Retinal pigment epithelial cell (primary cell): ENCODE data around the gene TGM2.

ENCODE experiments used
- DNase-seq: peaks from one replicate; pipeline ENCODE4 v3.0.0-alpha.2; 2010; ENCODE audit warnings: low read depth
- H3K4me3 ChIP-seq: 2 replicates; pipeline ENCODE4 v1.5.1; 2011; ENCODE audit warnings: mild to moderate bottlenecking, low read length, control low read depth, moderate library complexity
- TF ChIP-seq, protein P1 (sequence below): conservative IDR thresholded peaks from 2 replicates; pipeline ENCODE4 v1.5.1; 2011; ENCODE audit warnings: low read depth, low read length, control low read depth, inconsistent platforms

Gene TGM2

DNA sequence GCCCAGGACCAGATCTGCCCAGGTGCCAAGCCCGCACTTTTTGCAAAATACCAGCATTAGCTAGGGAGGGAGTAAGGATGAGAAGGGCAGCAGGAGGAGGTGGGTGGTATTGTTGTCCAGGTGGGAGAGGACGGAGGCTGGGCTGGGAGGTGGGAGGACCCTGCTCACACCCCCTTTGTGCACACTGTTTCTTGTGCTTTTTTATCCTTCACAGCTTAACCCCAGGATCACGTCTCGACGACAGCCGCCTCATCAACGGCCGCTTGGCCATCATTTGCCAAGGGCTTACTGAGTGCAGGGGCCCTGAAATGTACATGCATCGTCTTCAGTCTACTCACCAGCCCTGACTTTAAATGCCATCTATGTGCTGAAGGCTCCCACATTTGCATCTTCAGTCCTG lies 12.1 kb upstream of the TGM2 start:
- TF ChIP-seq, protein P1, sequence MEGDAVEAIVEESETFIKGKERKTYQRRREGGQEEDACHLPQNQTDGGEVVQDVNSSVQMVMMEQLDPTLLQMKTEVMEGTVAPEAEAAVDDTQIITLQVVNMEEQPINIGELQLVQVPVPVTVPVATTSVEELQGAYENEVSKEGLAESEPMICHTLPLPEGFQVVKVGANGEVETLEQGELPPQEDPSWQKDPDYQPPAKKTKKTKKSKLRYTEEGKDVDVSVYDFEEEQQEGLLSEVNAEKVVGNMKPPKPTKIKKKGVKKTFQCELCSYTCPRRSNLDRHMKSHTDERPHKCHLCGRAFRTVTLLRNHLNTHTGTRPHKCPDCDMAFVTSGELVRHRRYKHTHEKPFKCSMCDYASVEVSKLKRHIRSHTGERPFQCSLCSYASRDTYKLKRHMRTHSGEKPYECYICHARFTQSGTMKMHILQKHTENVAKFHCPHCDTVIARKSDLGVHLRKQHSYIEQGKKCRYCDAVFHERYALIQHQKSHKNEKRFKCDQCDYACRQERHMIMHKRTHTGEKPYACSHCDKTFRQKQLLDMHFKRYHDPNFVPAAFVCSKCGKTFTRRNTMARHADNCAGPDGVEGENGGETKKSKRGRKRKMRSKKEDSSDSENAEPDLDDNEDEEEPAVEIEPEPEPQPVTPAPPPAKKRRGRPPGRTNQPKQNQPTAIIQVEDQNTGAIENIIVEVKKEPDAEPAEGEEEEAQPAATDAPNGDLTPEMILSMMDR, result no peak
- no peak for DNase-seq
- H3K4me3 ChIP-seq, result no peak overlapping the region

DNA sequence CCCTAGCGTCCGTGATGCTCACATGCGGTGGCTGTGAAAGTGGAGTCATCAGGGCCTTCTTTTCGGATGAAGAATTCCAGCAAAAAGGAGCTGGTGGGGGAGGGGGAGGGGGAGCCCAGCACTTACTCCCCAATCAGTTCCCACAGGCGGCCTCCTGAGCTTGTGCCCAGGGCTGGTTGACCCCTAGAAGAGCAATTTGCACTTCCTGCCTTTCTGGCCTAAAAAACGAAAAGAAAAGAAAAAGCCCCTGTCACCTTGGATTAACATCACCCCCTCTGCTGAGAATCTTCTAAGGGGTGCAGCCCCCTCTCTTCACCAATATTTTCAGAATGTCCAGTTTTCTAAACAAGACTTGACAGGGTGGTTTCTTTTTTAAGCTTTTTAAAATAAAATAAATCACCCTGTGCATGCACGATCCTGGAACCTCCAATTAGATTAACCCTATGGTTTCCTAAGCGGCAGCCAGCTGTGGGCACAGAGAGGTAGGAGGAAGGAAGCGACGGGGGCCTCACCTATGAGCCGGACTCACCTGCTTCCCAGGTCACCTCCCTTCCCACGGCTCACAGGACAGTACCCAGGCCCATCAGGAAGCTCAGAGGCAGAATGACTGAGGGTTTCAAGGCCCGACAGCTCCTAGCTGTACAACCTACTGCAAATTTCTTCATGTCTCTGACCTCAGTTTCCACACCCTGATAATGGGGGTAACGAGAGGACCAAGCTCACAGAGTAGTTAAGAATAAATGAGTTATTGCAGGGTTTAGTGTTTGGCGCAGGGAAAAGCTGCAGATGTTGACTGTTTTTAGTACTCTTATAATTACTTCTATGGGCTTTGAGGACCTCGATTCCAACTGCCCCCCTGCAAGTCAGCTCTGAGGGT lies 10.5 kb upstream of the TGM2 start:
- H3K4me3 ChIP-seq, result no peak overlapping the region
- TF ChIP-seq, protein P1, result peak; percentile 27
- DNase-seq, result no peak

DNA sequence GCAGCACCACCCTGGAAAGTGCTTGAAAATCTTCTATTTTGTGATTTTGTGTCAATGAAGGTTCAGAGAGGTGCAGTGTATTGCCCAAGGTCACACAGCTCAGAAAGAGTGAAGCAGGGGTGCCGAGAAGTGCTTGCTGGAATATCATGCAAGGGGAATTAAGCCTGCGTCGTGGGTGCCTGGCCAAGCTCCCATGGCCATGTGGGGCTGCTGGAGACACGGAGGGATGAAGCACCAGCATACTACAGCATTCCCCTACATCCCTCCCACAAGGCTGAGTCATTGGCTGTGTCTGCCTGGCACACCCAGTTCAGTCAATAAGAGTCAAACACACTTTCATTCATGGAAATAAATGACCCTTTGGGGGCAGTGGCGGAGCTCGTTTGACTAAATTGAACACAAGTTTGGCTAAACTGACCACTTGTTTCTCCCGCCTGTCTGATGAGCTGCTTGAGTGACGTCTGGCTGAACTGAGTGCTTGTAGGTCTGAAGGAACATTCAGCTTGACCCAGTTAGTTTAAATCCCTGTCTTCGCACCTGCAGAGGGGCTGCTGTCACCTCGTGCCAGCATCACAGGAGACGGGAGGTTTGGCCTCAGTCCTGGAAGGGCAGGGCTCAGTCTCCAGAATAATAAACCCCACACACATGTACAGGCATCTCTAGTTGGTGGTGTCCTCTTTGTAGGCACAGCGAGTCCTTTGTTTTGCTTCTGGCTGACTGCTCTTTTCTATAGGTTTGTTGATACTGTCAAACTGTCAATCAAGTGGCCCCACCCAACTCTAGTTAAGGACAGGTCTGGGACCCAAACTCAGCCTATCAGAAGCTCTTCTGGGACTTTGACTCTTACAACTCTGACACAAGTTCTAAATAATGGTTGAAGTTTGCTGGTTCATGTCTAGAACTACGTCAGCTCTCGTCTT lies 8.4 kb upstream of the TGM2 start:
- no peak overlapping the region for H3K4me3 ChIP-seq
- DNase-seq, result peak; percentile 88
- TF ChIP-seq, protein P1, result no peak

DNA sequence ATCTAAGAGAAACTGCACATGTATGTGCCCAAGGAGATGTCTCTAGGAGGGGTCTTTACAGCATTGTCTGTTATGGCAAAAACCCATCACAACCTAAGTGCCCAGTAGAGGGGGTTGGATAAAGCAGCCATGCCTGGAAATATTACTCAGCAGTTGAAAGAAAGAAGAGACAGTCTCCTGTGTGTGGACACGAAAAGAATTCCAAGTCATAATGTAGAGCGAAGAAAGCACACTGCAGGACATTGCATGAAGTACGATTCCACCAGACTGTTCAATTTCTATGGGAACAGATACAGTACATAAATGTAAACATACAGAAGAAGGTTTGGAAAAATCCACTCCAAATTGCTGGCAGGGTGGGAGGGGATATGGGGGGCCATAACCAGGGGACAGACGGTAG lies 7.3 kb upstream of the TGM2 start:
- DNase-seq, result no peak
- TF ChIP-seq, protein P1, result peak; percentile 47
- H3K4me3 ChIP-seq, result no peak overlapping the region

DNA sequence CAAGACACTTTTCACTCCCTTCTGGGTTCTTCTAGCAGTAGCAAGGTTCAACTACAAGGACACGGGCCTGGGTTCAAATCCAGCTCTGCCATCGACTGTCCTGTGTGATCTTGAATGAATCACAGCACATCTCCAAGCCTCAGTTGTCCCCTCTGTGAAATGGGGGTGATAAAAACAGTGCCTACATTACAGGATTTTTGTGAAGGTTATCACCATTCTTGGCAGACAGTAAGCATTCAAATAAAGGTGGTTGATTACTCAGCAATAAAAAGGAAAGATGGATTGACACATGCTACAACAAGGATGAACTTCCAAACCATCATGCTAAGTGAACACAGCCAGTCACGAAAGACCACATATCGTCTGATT lies 6.6 kb upstream of the TGM2 start:
- no peak for DNase-seq
- TF ChIP-seq, protein P1, result no peak
- no peak overlapping the region for H3K4me3 ChIP-seq

DNA sequence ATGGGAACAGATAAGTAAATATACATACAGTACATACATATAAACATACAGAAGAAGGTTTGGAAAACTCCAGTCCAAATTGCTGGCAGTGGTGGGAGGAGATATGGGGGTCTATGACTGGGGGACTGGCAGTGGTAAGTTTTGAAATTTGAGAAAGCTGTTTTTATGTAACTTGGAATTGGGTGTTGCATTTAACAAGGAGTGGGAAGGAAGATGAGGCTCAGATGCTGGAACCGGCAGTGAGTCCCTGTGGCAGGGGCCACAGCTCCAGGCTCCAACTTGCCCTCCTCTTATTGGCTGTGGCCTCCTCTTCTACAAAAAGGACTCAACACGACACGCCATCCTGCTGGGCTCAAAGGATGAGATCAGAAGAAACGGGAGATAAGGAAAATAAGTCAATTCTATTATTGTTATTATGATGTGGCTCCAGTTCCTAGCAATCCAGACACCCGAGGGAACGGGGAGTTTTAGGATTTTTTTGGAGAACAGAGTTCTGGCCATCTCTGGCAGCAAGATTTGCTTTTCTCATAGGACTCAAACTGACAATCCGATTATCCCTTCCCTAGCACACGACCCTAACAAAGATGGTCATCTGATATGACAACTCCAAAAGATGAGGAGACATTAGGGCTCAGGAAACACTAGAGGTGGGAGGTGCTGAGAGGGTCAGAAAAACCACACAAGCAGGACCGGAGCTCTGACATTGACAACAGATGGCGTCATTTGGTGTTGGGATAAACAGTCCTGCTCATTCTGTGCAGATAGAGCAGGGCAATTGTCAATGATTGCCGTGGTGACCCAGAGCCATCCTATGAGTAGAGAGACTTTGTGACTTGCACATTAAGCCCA lies 6.0 kb upstream of the TGM2 start:
- TF ChIP-seq, protein P1, result no peak
- H3K4me3 ChIP-seq, result no peak overlapping the region
- no peak for DNase-seq
